ENCODE measurements around the gene AP5B1.

The AP5B1 gene

GRCh38 chr11:65780770-65781151 lies at the start of gene AP5B1:
Gene AP5B1, minus strand, starts transcription at chr11:65780976. Its CDS starts 385 bp downstream, at chr11:65780591.
- DNase-seq = no peak

GRCh38 chr11:65829459-65829858 lies 48.7 kb upstream of the AP5B1 start:
- DNase-seq = no peak

- DNase-seq = no peak
Observed at GRCh38 chr11:65826984-65827735, 46.4 kb upstream of the AP5B1 start.

GRCh38 chr11:65822776-65823528 lies 42.2 kb upstream of the AP5B1 start:
- DNase-seq = no peak

- no peak for DNase-seq
Observed at GRCh38 chr11:65821107-65821506, 40.3 kb upstream of the AP5B1 start.

GRCh38 chr11:65817835-65818680 lies 37.3 kb upstream of the AP5B1 start:
- peak; percentile 56 for DNase-seq

GRCh38 chr11:65817312-65817834 lies 36.6 kb upstream of the AP5B1 start:
- DNase-seq = no peak

GRCh38 chr11:65816696-65817095 lies 35.9 kb upstream of the AP5B1 start:
- no peak for DNase-seq

GRCh38 chr11:65814986-65815565 lies 34.3 kb upstream of the AP5B1 start:
- DNase-seq = no peak

GRCh38 chr11:65814131-65814985 lies 33.6 kb upstream of the AP5B1 start:
- no peak for DNase-seq

- no peak for DNase-seq
Observed at GRCh38 chr11:65811764-65812475, 31.1 kb upstream of the AP5B1 start.

- DNase-seq = no peak
Observed at GRCh38 chr11:65810046-65810868, 29.5 kb upstream of the AP5B1 start.

GRCh38 chr11:65809496-65809895 lies 28.7 kb upstream of the AP5B1 start:
- DNase-seq = no peak

- DNase-seq = no peak
Observed at GRCh38 chr11:65808744-65809341, 28.1 kb upstream of the AP5B1 start.

GRCh38 chr11:65806979-65807378 lies 26.2 kb upstream of the AP5B1 start:
- no peak for DNase-seq

GRCh38 chr11:65803797-65804492 lies 23.2 kb upstream of the AP5B1 start:
- no peak for DNase-seq

- DNase-seq = no peak
Observed at GRCh38 chr11:65802841-65803240, 22.1 kb upstream of the AP5B1 start.

- DNase-seq = no peak
Observed at GRCh38 chr11:65801153-65801987, 20.6 kb upstream of the AP5B1 start.

All from SHP77 treated with DMSO at 0.1 percent for 48 hours (cell line).